C4-2B (cell line): ENCODE data around the gene TBC1D22A.

ENCODE experiments used
- CTCF ChIP-seq: fragments of 450-650 bp; conservative IDR thresholded peaks from 2 replicates; pipeline ENCODE4 v1.5.1; 2017; ENCODE audit warnings: mild to moderate bottlenecking
- ZFX ChIP-seq: fragments of 450-650 bp; IDR thresholded peaks from 2 replicates; pipeline ENCODE4 v1.6.1; 2017

GRCh38 chr22:46779023-46779422, 16.6 kb downstream of the TBC1D22A start:
- no peak for TF ChIP-seq CTCF
- TF ChIP-seq ZFX, result no peak
